ENCODE results near the gene ZNF35.

- TF ChIP-seq, protein P1, sequence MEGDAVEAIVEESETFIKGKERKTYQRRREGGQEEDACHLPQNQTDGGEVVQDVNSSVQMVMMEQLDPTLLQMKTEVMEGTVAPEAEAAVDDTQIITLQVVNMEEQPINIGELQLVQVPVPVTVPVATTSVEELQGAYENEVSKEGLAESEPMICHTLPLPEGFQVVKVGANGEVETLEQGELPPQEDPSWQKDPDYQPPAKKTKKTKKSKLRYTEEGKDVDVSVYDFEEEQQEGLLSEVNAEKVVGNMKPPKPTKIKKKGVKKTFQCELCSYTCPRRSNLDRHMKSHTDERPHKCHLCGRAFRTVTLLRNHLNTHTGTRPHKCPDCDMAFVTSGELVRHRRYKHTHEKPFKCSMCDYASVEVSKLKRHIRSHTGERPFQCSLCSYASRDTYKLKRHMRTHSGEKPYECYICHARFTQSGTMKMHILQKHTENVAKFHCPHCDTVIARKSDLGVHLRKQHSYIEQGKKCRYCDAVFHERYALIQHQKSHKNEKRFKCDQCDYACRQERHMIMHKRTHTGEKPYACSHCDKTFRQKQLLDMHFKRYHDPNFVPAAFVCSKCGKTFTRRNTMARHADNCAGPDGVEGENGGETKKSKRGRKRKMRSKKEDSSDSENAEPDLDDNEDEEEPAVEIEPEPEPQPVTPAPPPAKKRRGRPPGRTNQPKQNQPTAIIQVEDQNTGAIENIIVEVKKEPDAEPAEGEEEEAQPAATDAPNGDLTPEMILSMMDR (IDR thresholded peaks at IDR 0.05; ENCODE audit: borderline replicate concordance, extremely low read depth, low read length, poor library complexity, severe bottlenecking), result no peak
- no peak for TF ChIP-seq EZH2 (IDR thresholded peaks at IDR 0.05; ENCODE audit: borderline replicate concordance, low read depth, low read length, severe bottlenecking)
Measured at GRCh38 chr3:44669760-44670159, 21.2 kb downstream of the ZNF35 start.

Data from DND-41 (cell line).